Dermis lymphatic vessel endothelial cell (primary cell): ENCODE data around the gene RPL21. TPM values are rescaled to one million over a fixed set of nuclear protein-coding genes. Genes with fewer than 3 reads are reported as not detected.

ENCODE experiments used
- total RNA-seq: library from RNA; depleted of rRNA; stranded (reverse); fragments of >200 nt; gene quantifications from 2 replicates; pipeline ENCODE4 v1.2.1, GENCODE V29; 2014

RPL21 gene
- 955 and 1,106 TPM in 2 replicates for total RNA-seq

GRCh38 chr13:27251166-27252091 is at the start of gene RPL21:
TSS of gene RPL21 (plus strand) at chr13:27251558. CDS start at chr13:27253777, 2,219 bp downstream.

GRCh38 chr13:27270594-27271520 is 19.5 kb downstream of the RPL21 start, which contains the start of gene RASL11A:
TSS of gene RASL11A (plus strand) at chr13:27270830. CDS start at chr13:27270945, 115 bp downstream.

Other genes starting within 250 kb of the RPL21 start
- gene USP12, start 79.7 kb upstream of the RPL21 start, total RNA-seq: 24.8 and 27.6 TPM in 2 replicates
- gene RASL11A, start 19.3 kb downstream of the RPL21 start, total RNA-seq: 2.2 TPM in 2 replicates
- gene GTF3A, start 173.1 kb downstream of the RPL21 start, total RNA-seq: 84.4 and 92.8 TPM in 2 replicates
- gene MTIF3, start 199.0 kb downstream of the RPL21 start, total RNA-seq: 44.6 and 55.7 TPM in 2 replicates